ENCODE measurements around the gene CARMIL1. TPM values are rescaled to one million over a fixed set of nuclear protein-coding genes. Genes with fewer than 3 reads are reported as not detected.

The CARMIL1 gene
- total and polyA plus RNA-seq, 2 of the 8 experiments (the other 6 are each of a cell fraction or from before 2014, with no cell fraction given), result 20.3 to 40.4 TPM

DNA sequence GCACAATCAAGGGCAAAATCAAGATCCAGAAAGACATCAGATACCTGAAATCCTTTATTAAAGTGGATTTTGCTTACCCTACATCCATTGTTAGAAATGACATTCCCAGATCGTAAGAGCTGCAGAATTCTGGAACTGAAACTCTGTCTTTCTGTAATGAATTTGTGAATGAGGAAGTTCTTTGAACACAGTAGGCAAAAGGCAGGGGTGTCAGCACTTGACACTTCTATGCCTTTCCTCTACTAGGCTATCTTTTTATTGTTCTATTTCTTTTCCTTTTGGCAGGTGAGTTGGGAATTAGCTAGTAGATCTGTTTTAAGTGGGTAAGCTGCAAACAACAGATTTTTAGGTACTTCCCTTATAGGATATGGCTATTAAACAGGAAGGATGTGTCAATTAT, 126.3 kb downstream of the CARMIL1 start:
- 85% methylated on average over 1 of the region's 1 CpG; no CpG with 5 or more reads in 1 of the 2 experiments for WGBS, 2 experiments (ENCODE audit: extremely low coverage in 1 of 2, insufficient coverage in 1 of 2, insufficient read length in 1 of 2, insufficient replicate concordance in 2 of 2, low coverage in 1 of 2, low lambda C conversion rate in 2 of 2, missing lambda C conversion rate in 1 of 2)
- no peaks in the 10 kb centered on the region for H3K27me3 ChIP-seq (replicated peaks in 1 of 4; ENCODE audit: control insufficient read depth in 3 of 4, extremely low read depth in 1 of 4, insufficient read depth in 3 of 4, low read length in 3 of 4)
- CTCF ChIA-PET (ENCODE audit: partially characterized antibody), result interaction anchor here (0.7 to 4.3 kb wide), 5 partner anchors 16 to 415 kb away, joined by 3 to 11 read pairs (median 4); no protein-coding TSS in a partner anchor
- H2AK5ac ChIP-seq (ENCODE audit: low read depth, low read length), result no peak overlapping the region
- H2BK12ac ChIP-seq (ENCODE audit: low read depth, low read length), result no peak overlapping the region
- H2BK120ac ChIP-seq (replicated peaks; ENCODE audit: low read depth, low read length), result no peak overlapping the region
- H3K56ac ChIP-seq (replicated peaks; ENCODE audit: insufficient read length, low read depth, low read length), result no peak overlapping the region
- no peak overlapping the region for H3K9ac ChIP-seq (replicated peaks in 1 of 4; ENCODE audit: extremely low read depth in 1 of 4, low read depth in 3 of 4, low read length in 3 of 4)
- POLR2A ChIA-PET (ENCODE audit: partially characterized antibody), result no interaction called here
- no peak overlapping the region for H4K8ac ChIP-seq (ENCODE audit: extremely low read depth, insufficient read depth, low read length)
- no peaks in the 10 kb centered on the region for H4K20me1 ChIP-seq (replicated peaks in 1 of 2; ENCODE audit: control insufficient read depth in 1 of 2, insufficient read depth in 2 of 2, low read length in 2 of 2)
- H2BK15ac ChIP-seq (ENCODE audit: low read length), result no peak overlapping the region
- H3K18ac ChIP-seq (ENCODE audit: extremely low read depth, low read length), result no peak overlapping the region
- H4K5ac ChIP-seq (ENCODE audit: insufficient read length, low read depth, low read length), result no peak overlapping the region
- no peaks in the 10 kb centered on the region for H3K23me2 ChIP-seq (ENCODE audit: low read depth, low read length)
- FAIRE-seq (no peak), DNase-seq (ENCODE audit: low read depth in 1 of 2, low spot score in 2 of 2) (no peak)
- no peaks in the 10 kb centered on the region for H3K36me3 ChIP-seq (ENCODE audit: control insufficient read depth in 2 of 4, insufficient read depth in 4 of 4, low read length in 3 of 4)
- peaks cover 0 to 81% of the 10 kb centered on the region in 2 experiments; a peak in 2 of 4 replicates for H3K79me2 ChIP-seq (ENCODE audit: control insufficient read depth in 1 of 2, insufficient read depth in 2 of 2, low read length in 2 of 2)
- H3K9me3 ChIP-seq (ENCODE audit: insufficient read depth in 2 of 2, low read depth in 1 of 2, low read length in 1 of 2), result no peaks in the 10 kb centered on the region
- H3K4me1 ChIP-seq (replicated peaks in 1 of 4; ENCODE audit: control insufficient read depth in 3 of 4, insufficient read depth in 4 of 4, low read length in 3 of 4), result peaks cover 0 to 22% (median 17%) of the 10 kb centered on the region in 4 experiments; a peak in 6 of 7 replicates
- no peak overlapping the region for H3K27ac ChIP-seq (ENCODE audit: low read depth, low read length)
- no peak overlapping the region for H3K4ac ChIP-seq (replicated peaks; ENCODE audit: insufficient read length, low read depth, low read length)
- no peak overlapping the region for H2BK20ac ChIP-seq (ENCODE audit: low read length)
- no peak overlapping the region for H3K4me2 ChIP-seq (ENCODE audit: insufficient read depth in 1 of 2, low read depth in 2 of 2, low read length in 2 of 2)
- H3K14ac ChIP-seq (ENCODE audit: insufficient read length), result no peak overlapping the region
- peaks cover 12% of the 10 kb centered on the region for H3K79me1 ChIP-seq (ENCODE audit: low read depth, low read length)
- no peak overlapping the region for H3K4me3 ChIP-seq (ENCODE audit: extremely low read depth in 1 of 4, insufficient read depth in 2 of 4, low read depth in 3 of 4, low read length in 4 of 4)
- H4K91ac ChIP-seq (replicated peaks; ENCODE audit: insufficient read length, low read length), result no peak overlapping the region
- H3K23ac ChIP-seq (ENCODE audit: insufficient read length), result no peak overlapping the region
- H2BK5ac ChIP-seq (ENCODE audit: low read depth, low read length), result no peak overlapping the region
- no peak overlapping the region for H2AFZ ChIP-seq (ENCODE audit: low read length)
- TF ChIP-seq KDM5A (IDR thresholded peaks at IDR 0.05; ENCODE audit: low read length) (no peak), MAFK (IDR thresholded peaks at IDR 0.05; ENCODE audit: low read depth, low read length) (no peak), YY1 (IDR thresholded peaks at IDR 0.05; ENCODE audit: low read depth, low read length) (no peak), POU5F1 (IDR thresholded peaks at IDR 0.05; ENCODE audit: low read depth, low read length) (no peak), RNF2 (IDR thresholded peaks at IDR 0.05; ENCODE audit: borderline replicate concordance, low read depth, low read length, missing control alignments, poor library complexity, severe bottlenecking) (no peak), EP300 (IDR thresholded peaks at IDR 0.05; ENCODE audit: borderline replicate concordance in 1 of 2, low read depth in 2 of 2, low read length in 2 of 2) (no peak), TEAD4 (IDR thresholded peaks at IDR 0.05; ENCODE audit: low read depth, low read length) (no peak), SIN3A (conservative IDR thresholded peaks at IDR 0.05 in 1 of 2, IDR thresholded peaks at IDR 0.05 in 1 of 2; ENCODE audit: low read depth in 1 of 2, low read length in 2 of 2) (no peak), CEBPB (IDR thresholded peaks at IDR 0.05; ENCODE audit: low read depth, low read length) (no peak), FOSL1 (IDR thresholded peaks at IDR 0.05; ENCODE audit: insufficient read depth, low read depth, low read length) (no peak), ATF2 (IDR thresholded peaks at IDR 0.05; ENCODE audit: low read length) (no peak), SIX5 (IDR thresholded peaks at IDR 0.05; ENCODE audit: low read depth, low read length) (no peak)

Measured in H1 (cell line).